ENCODE results near the gene SNX10.

Gene SNX10

DNA sequence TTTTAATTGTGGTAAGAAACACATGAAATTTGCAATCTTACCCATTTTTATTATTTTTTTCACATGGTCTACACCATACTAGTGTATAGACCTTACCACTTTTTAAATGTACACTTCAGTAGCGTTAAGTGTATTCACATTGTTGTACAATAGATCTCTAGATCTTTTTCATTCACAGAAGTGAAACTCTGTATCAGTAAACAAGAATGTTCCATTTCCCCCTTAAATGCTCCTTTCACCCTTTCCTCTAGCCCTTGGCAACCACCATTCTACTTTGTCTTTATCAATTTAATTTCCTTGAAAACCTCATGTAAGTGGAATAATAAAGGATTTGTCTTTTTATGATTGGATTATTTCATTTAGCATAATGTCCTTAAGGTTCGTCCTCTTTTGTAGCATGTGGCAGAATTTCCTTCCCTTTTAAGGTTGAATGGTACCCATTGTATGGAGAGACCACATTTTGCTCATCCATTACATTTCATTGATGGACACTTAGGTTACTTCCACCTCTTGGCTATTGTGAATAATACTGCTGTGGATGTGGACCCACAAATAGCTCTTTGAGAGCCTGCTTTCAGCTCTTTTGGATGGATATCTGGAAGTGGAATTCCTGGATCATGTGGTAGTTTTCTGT lies 45.7 kb downstream of the SNX10 start:
- no peak for DNase-seq

- DNase-seq, result no peak
Observed at GRCh38 chr7:26340476-26341018, 48.9 kb downstream of the SNX10 start.

DNA sequence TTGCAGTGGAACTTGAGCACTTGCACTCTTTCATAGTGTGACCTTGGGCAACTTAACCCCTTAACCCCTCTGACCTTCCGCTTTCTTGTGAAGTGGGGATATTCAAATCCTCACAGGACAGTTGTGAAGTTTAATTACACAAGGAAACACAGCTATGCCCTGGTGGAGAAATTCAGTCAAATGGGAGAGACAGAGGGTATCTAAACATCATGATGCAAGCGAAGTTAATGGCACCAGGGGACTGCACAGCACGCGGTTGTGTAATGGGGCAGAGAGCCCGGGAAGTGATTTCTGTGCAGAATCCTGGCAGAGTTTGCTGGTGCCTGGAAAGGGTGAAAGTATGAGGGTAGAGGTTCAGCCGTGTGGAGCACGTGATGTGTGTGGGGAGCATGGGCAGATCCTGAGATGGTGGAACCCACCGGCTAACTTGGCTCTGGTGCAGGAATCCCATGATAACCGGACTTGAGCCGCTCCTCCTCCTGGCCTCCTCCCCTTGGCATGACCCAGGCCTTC lies 51.7 kb downstream of the SNX10 start:
- no peak for DNase-seq

DNA sequence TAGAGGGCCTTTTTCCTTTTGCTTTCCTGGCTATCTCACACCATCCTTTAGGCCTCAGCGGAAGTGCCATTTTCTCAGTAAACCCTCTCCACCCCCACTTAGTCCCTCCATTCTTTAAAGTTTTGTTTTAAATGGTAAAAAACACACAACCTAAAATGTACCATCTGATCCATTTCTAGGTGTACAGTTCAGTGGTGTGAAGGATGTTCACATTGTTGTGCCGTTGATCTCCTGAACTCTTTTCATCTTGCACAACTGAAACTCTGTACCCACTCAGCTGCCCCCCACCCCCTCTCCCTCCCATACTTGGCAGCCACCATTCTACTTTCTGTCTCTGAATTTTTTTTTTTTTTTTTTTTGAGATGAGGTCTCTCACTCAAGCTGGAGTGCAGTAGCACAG lies 52.2 kb downstream of the SNX10 start:
- DNase-seq, result no peak

DNA sequence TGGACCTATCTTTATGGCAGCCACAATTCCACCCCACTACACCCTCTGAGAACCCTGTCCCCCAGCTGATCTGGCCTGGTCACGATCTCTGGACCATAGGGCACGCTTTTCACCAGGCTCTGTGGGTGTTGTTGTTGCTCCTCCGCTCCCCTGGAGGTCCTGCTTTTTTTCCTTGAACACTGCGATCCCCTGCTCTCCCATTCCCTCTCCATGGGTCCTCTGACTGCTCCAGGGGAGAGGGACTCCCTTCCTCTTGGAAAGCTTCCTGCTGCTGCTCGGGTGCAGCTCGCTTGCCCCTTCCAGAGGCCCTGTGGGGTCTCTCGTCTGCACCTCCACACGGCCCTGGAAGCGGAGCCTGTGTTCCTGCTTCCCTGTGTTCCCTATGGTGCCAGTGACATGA lies 53.5 kb downstream of the SNX10 start:
- DNase-seq, result no peak

GRCh38 chr7:26345837-26346236 lies 54.2 kb downstream of the SNX10 start:
- no peak for DNase-seq

DNA sequence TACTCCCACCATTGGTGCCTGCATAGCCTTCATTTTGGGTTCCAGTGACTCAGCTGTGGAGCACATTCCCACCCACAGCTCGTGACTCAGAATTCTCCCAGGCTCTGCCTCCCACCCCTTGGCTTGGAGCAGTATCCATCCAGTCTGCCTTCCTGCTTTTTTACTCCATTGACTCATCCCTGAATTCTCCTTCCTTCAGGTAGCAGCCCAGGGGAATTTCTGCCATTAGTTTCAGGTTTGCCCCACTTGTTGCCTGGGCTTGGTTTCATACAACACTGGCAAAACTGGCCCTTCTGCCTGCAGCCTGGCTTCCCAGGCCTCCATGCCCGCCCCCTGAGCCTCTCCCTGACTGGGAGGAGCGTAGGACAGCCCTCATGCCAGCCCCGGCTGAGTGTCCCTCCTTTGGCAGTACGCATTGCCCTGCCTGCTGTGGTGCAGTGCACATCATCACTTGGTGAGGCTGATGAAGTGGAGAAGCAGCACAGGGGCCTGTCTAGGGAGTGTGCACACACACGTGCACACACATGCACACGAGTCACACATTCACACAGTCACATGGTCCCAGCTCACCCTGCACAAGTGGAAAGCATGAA lies 55.0 kb downstream of the SNX10 start:
- no peak for DNase-seq

- DNase-seq, result no peak
Observed at GRCh38 chr7:26348234-26348851, 56.7 kb downstream of the SNX10 start.

DNA sequence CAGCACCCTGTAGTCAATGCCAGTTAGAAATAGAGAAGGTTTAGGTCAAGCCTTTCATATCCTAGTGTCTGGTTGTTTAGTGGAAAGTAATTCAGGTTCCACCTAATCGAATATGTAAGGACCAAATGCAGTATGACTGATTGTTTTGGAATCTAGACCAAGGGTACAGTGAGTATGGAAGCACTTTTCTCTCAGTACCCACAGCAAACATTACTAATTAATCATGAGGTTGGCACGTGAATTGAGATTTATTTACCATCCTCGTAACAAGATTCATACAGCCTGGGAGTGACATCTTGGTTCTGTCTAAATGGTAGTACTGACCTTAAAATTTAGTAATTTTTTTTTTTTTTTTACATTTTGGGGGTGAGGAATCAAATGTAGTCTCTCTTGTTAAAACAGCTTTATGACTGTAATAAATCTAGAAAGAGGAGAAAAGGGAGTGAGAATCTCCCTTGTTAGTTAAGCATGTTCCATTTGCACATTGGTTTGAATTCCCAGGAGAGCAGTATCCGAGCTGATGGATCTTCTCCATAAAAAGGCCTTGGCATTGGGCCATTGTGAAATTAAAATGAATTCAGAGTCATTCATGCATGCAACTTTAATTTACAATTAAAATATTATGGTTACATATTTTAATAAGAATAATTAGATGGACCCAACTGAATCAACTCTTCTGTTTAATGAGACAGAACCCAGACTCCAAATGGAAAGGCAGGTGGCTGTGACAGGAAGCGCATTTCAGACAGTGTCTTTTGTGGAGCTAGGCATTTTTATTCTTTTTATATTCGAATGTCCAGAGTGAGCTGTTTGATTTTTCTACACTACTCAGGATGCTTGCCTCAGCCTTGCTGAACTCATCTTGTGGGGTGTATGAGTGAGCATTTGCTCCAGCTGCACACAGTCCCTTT lies 57.6 kb downstream of the SNX10 start:
- no peak for DNase-seq

DNA sequence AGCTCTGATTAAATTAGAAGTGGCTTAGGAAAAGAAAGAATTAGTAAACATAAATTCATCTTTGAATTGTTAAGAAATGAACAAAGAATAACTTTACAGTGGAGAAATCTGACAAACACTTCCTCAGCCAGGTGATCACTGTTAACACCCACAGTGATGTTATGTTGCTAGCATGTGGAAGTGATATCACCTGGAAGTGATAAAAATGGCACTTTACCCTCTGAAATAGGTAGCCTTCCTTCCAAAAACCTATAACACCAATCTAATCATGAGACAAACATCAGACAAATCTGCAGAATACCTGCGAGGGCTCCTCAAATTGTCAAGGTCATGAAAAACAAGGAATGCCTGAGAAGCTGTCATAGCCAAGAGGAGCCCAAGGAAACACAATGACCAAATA lies 59.5 kb downstream of the SNX10 start:
- DNase-seq, result no peak

GRCh38 chr7:26356229-26356628 lies 64.6 kb downstream of the SNX10 start:
- DNase-seq, result no peak

DNA sequence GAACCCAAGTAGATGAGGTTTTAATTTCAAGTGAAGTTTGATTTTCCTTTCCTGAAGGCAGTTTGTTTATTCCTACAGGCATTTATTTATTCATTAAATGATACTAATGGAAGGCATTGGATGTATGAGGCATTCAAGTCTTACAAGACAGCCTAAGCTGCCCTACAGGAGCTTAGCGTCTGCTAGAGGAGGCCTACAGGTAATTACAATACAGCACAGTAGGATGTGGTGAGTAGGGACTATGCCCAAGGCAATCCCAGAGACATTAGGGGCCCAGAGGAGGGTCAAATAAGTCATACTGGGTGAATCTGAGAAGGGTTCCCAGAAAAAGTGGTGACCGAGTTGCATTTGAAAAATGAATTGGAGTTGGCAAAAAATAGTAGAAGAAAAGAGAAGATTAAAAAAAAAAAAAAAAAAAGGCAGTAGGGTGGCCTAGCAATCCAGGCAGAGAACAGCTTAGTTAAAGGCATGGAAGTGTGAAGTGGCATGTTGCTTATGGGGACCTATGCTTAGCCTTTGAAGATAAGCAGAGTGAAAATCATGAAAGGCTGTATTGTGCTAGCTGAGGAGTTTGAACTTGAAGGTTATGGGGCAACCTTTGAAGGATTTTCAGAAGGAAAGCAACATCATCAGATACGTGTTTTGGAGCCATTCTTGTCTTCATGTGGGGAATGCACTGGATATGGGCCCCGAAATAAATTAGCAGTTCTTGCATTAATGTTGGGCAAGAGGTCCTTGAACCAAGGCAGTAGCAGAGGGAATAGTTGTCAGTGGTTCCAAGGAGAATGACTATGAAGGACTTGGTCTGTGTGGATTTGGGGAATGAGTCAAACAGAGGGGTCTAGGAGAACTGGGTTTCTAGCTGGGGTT lies 65.5 kb downstream of the SNX10 start:
- DNase-seq, result no peak

GRCh38 chr7:26357799-26358151 lies 66.1 kb downstream of the SNX10 start:
- no peak for DNase-seq

- no peak for DNase-seq
Observed at GRCh38 chr7:26360650-26361049, 69.0 kb downstream of the SNX10 start.

GRCh38 chr7:26361637-26362036 lies 70.0 kb downstream of the SNX10 start:
- no peak for DNase-seq

DNA sequence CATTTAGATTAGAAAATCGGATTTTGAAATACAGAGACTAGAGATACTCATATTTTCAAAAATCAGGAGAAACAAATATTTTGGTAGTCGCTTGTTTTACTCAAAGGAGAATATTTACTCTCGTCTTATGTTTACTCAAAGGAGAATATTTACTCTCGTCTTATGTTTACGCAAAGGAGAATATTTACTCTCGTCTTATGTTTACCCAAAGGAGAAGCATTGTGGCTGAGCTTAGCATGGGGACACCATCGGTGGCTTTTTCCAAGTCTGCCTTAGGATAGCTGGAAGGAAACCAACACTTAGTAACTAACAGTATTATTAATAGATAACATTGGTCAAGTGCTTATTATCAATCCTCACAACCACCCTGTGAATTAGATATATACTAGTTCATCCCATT lies 71.8 kb downstream of the SNX10 start:
- DNase-seq, result no peak

- DNase-seq, result peak in 1 of 4 experiments; percentile 7
Observed at GRCh38 chr7:26365077-26365900, 73.6 kb downstream of the SNX10 start.

DNA sequence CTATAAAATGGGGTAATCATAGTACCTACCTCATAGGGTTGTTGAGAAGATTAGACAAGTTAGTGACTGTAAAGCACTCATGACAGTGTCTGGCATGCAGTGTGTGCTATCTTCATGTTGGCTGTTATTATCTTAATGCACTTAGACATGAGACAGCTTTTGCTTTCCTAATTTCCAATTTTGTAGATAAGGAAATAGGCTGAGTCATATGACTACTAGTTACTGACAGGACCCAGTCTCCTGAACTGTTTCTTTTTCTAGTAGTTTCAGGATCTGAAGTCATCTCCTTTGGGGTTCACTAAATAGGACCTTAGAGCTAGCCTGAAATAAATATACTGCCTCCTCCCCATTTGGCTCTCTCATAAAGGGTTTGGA lies 74.2 kb downstream of the SNX10 start:
- no peak for DNase-seq

DNA sequence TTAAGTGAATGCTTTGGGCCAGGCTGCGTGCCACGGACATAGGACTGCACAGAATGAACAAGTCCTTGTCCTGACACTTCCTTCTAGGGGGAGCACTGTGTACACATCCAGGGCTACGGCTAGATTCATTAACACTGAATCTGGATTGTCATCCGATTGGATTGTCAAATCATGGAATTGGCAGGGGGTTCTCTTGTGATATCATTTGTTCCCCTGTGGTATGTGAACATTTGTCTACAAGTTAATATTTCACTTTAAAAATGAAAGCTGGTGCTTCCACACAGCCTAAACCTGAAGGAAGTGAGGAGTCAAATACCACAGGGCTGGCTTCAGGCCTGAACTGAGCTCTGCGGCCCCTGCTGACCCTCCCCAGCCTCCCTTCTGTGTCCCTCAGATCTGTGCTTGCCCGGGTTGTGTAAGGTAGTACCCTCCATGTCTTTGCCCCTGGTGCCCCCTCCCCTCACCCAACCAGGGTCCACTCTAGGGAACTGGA lies 75.6 kb downstream of the SNX10 start:
- DNase-seq, result no peak

DNA sequence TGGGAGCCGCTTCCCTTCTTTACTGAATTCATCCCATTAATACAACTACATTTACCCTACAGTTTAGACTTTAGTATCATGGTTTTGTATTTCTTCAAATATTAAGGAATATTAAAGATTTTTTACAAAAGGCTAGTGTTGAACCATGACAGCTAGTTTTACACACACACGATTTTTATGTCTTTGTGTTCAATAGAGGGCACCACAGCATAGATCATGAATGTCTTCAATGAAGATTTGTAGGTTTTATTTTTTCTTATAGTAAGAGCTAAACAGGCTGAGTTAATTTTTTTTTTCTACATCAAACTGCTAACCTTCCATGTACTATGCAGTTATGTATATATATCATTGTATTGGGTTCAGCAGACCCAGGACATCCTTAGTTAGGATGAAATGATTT lies 76.9 kb downstream of the SNX10 start:
- DNase-seq, result no peak

DNA sequence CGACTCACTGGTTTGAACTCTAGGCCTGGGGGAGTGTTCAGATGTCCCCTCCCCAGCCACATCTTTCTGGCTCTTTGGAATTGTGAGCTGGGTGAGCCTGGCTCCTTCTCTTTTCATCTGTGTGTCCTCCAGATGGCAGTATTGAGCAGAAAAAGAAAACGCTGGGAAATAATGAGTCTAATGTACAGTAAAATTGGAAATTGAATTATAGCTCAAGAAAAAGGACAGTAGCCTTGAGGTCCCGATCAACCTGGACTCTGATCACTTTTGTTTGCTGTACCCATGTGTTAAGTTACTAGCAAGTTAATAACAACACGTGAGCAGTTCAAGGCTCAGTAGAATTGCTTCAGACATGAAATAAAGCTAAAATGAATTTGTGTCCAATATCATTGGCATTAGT lies 77.9 kb downstream of the SNX10 start:
- no peak for DNase-seq
